IMR-90 (cell line): ENCODE data around the gene BTN3A1.

ENCODE experiments used
- CTCF ChIP-seq: conservative IDR thresholded peaks from 2 replicates; pipeline ENCODE4 v1.5.1; 2012; ENCODE audit warnings: mild to moderate bottlenecking, low read depth, low read length, improper control_type of control experiment
- MAZ ChIP-seq: IDR thresholded peaks from 2 replicates; pipeline ENCODE4 v1.6.1; 2012; ENCODE audit warnings: low read depth, mild to moderate bottlenecking, low read length, improper control_type of control experiment, moderate library complexity, borderline replicate concordance
- POLR2A ChIP-seq: IDR thresholded peaks from 2 replicates; pipeline ENCODE4 v1.6.1; 2012; ENCODE audit warnings: mild to moderate bottlenecking, low read depth, low read length
- SMC3 ChIP-seq: fragments of 150-350 bp; IDR thresholded peaks from 2 replicates; pipeline ENCODE4 v1.6.1; 2016; ENCODE audit warnings: low read depth, mild to moderate bottlenecking, antibody characterized with exemption, low read length, moderate library complexity

GRCh38 chr6:26428206-26428605 is 26.1 kb downstream of the BTN3A1 start:
- TF ChIP-seq SMC3 (no peak), CTCF (no peak), POLR2A (no peak), MAZ (no peak)
